GM12878 (cell line): ENCODE data around the gene MAD2L1BP. TPM values are rescaled to one million over a fixed set of nuclear protein-coding genes. Genes with fewer than 3 reads are reported as not detected.
A peak's percentile ranks its signal among the peaks of the same experiment; 100 is the strongest.

Experiments used
- ATAC-seq: fragments of 200-7000 bp; cut with Tn5 transposase; 3 replicates; pipeline ENCODE4 v1.9.1; 2020; ENCODE audit warnings: mild to moderate bottlenecking, moderate library complexity
- BruUV-seq: library from RNA; stranded (reverse); fragments of 400-500 nt; replicated peaks from 2 replicates; lab custom pipeline; 2021; lab: Mats Ljungman, UMichigan
- CTCF ChIA-PET: fragments of 300-600 bp; sonication (Branson Sonifier 250); formaldehyde crosslinking; extraction: SDS; loops from one replicate; lab custom pipeline; 2021; ENCODE audit warnings: inconsistent platforms; lab: Yijun Ruan, JAX
- POLR2A ChIA-PET: fragments of 350-600 bp; formaldehyde crosslinking; extraction: SDS; loops from one replicate; lab custom pipeline; 2021; ENCODE audit warnings: inconsistent platforms; lab: Charles Lee
- RAD21 ChIA-PET: fragments of 300-600 bp; sonication (Branson Sonifier 250); formaldehyde crosslinking; loops from one replicate; lab custom pipeline; 2023; ENCODE audit warnings: antibody characterized with exemption; ENCODE audit not compliant: unreplicated experiment; lab: Charles Lee
- SMC1A ChIA-PET: fragments of 300-600 bp; sonication (Branson Sonifier 250); formaldehyde crosslinking; loops from one replicate; lab custom pipeline; 2023; ENCODE audit not compliant: unreplicated experiment, uncharacterized antibody; lab: Charles Lee
- DNase-seq: peaks from one replicate; pipeline ENCODE4 v3.0.0-alpha.2; 2011; ENCODE audit warnings: low read depth, low spot score
- FAIRE-seq: peaks from 3 replicates; lab custom pipeline; 2011; peaks lifted over from hg19 to GRCh38; lab: Jason Lieb, UNC
- H2AFZ ChIP-seq: 2 replicates; pipeline ENCODE4 v1.6.0; 2011; ENCODE audit warnings: low read depth, low read length, control low read depth; ENCODE audit not compliant: control insufficient read depth
- H3K27ac ChIP-seq: 2 replicates; pipeline ENCODE4 v1.5.1; 2011; ENCODE audit warnings: control low read depth; ENCODE audit not compliant: control insufficient read depth, insufficient read depth
- H3K27me3 ChIP-seq, 2 experiments: replicated peaks in 1 of 2; 2 replicates each; pipeline versions ENCODE4 v1.6.0 to v1.6.1; 2011; ENCODE audit warnings: low read length in 1 of 2; ENCODE audit not compliant: control insufficient read depth in 2 of 2, insufficient read depth in 2 of 2
- H3K36me3 ChIP-seq, 2 experiments: 2 replicates each; pipeline ENCODE4 v1.5.1; 2011; ENCODE audit warnings: low read length in 1 of 2; ENCODE audit not compliant: control insufficient read depth in 2 of 2, insufficient read depth in 2 of 2
- H3K4me1 ChIP-seq: 2 replicates; pipeline ENCODE4 v1.6.1; 2011; ENCODE audit warnings: mild to moderate bottlenecking, low read length, moderate library complexity, mixed read lengths; ENCODE audit not compliant: control insufficient read depth, insufficient read depth
- H3K4me2 ChIP-seq: 2 replicates; pipeline ENCODE4 v1.6.0; 2011; ENCODE audit warnings: control low read depth; ENCODE audit not compliant: control insufficient read depth, insufficient read depth
- H3K4me3 ChIP-seq: fragments of 200-600 bp; sonication (generic); 2 replicates; pipeline ENCODE4 v1.5.1; 2016
- H3K79me2 ChIP-seq: 2 replicates; pipeline ENCODE4 v1.6.0; 2011; ENCODE audit warnings: low read length; ENCODE audit not compliant: control insufficient read depth, insufficient read depth
- H3K9ac ChIP-seq: 2 replicates; pipeline ENCODE4 v1.8.0; 2011; ENCODE audit warnings: low read length, control low read depth, mixed read lengths; ENCODE audit not compliant: control insufficient read depth, insufficient read depth
- H3K9me3 ChIP-seq: replicated peaks from 3 replicates; pipeline ENCODE4 v1.5.1; 2011; ENCODE audit warnings: mild to moderate bottlenecking, low read length; ENCODE audit not compliant: control insufficient read depth, insufficient read depth
- H4K20me1 ChIP-seq: 2 replicates; pipeline ENCODE4 v1.6.0; 2011; ENCODE audit not compliant: control insufficient read depth, insufficient read depth
- MTA2 ChIP-seq: fragments of 450-650 bp; IDR thresholded peaks from 2 replicates; pipeline ENCODE4 v1.6.1; 2016; ENCODE audit warnings: low read depth, mild to moderate bottlenecking, moderate library complexity
- POLR2A ChIP-seq: IDR thresholded peaks from 2 replicates; pipeline ENCODE4 v1.6.1; 2011; ENCODE audit warnings: low read depth, mild to moderate bottlenecking, low read length
- POLR2AphosphoS2 ChIP-seq: IDR thresholded peaks from 2 replicates; pipeline ENCODE4 v1.6.1; 2011; ENCODE audit warnings: low read depth, mild to moderate bottlenecking, low read length, improper control_type of control experiment, moderate library complexity
- WGBS: methylation state at CpG from one replicate; pipeline ENCODE4 v1.1.6; 2016; ENCODE audit warnings: low lambda C conversion rate; ENCODE audit not compliant: insufficient replicate concordance, insufficient coverage; ENCODE audit errors: missing lambda C conversion rate; 5-methylcytosine and 5-hydroxymethylcytosine counted together
- in situ Hi-C: fragments of 300-500 bp; cut with MboI; formaldehyde crosslinking; loops from 9 replicates; pipeline ENCODE4 v1.14.3; 2018; ENCODE audit warnings: mixed read lengths
- intact Hi-C: fragments of 100-400 bp; cut with micrococcal nuclease; formaldehyde crosslinking; loops from one replicate; pipeline ENCODE4 v1.14.2; 2022; ENCODE audit not compliant: unreplicated experiment
- polyA plus RNA-seq, 11 experiments: library from polyadenylated mRNA; depleted of rRNA in 4 of 11; unstranded in 6 of 11; stranded (reverse) in 5 of 11; fragments of >200 nt; fragmentation: Nextera tagmentation in 4 of 11; fragmentation: Illumina TruSeq in 1 of 11; extraction: Ambion mirVana in 4 of 11; extraction: Trizol in 1 of 11; gene quantifications; 1 replicate in 1 of 11; 2 replicates in 10 of 11; pipeline versions ENCODE4 v1.2.1 to v1.2.3, GENCODE V29; 2011 to 2016; ENCODE audit warnings: inconsistent platforms in 2 of 11, missing spikeins in 2 of 11, low read depth in 1 of 11
- total RNA-seq, 4 experiments: library from RNA; depleted of rRNA in 3 of 4; stranded (reverse); fragments of >200 nt in 3 of 4; fragmentation: Illumina TruSeq in 1 of 4; extraction: Trizol in 1 of 4; gene quantifications; 2 replicates each; pipeline versions ENCODE4 v1.2.1 to v1.2.3, GENCODE V29; 2013 to 2021
- TF ChIP-seq, protein P1 (sequence below): IDR thresholded peaks from 2 replicates; pipeline ENCODE4 v1.6.1; 2011; ENCODE audit warnings: low read depth, mild to moderate bottlenecking, low read length, moderate library complexity, borderline replicate concordance; ENCODE audit errors: extremely low read depth
- TF ChIP-seq, protein P2 (sequence below): IDR thresholded peaks from 2 replicates; pipeline ENCODE4 v1.6.1; 2012; ENCODE audit warnings: low read depth, low read length, improper control_type of control experiment

Gene MAD2L1BP
- total and polyA plus RNA-seq, 10 of the 15 experiments (the other 5 are each of a cell fraction or from before 2014, with no cell fraction given) = 39.2 to 155 (median 60.3) TPM

DNA sequence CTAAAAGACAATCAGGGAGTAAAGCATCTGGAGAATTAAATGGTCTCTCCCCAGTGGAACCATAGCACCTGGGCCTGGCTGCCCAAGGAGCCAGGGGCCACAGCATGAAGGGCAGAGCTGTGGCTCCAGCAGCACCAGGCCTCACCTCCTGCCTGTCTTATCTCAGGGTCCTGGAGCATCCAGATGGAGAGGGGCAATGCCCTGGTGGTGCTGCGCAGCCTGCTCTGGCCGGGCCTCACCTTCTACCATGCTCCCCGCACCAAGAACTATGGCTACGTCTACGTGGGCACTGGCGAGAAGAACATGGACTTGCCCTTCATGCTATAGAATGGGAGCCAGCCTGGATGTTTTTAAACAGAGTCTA lies 35.0 kb downstream of the MAD2L1BP start (continued):
- TF ChIP-seq, protein P1, sequence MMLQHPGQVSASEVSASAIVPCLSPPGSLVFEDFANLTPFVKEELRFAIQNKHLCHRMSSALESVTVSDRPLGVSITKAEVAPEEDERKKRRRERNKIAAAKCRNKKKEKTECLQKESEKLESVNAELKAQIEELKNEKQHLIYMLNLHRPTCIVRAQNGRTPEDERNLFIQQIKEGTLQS = no peak
- TF ChIP-seq MTA2 (no peak), POLR2AphosphoS2 (no peak)

GRCh38 chr6:43671011-43671800 lies 35.6 kb downstream of the MAD2L1BP start:
- Histone ChIP-seq H3K4me3 (no peak overlapping the region), H3K9me3 (no peaks in the 10 kb centered on the region), H3K9ac (no peak overlapping the region), H3K4me2 (no peak overlapping the region), H3K79me2 (no peaks in the 10 kb centered on the region), H4K20me1 (no peaks in the 10 kb centered on the region), H3K27ac (no peak overlapping the region), H3K36me3 (peaks cover 12 to 36% of the 10 kb centered on the region in 2 experiments), H2AFZ (no peak overlapping the region), H3K27me3 (no peaks in the 10 kb centered on the region), H3K4me1 (peaks cover 34% of the 10 kb centered on the region)
- CTCF ChIA-PET = interaction anchor here (1.0 to 7.6 kb wide), 7 partner anchors 54 to 408 kb away, joined by 3 to 50 read pairs (median 3); no protein-coding TSS in a partner anchor
- RAD21 ChIA-PET = interaction anchor here (1.9 to 7.8 kb wide), 2 partner anchors 99 to 409 kb away, joined by 5 to 79 read pairs; partner anchors contain the start of gene VEGFA
- no peak for ATAC-seq
- in situ Hi-C loops = no loop called here
- intact Hi-C loops = no loop called here
- no peak for DNase-seq
- SMC1A ChIA-PET = no interaction called here
- FAIRE-seq = no peak
- POLR2A ChIA-PET = interaction anchor here (0.5 to 1.5 kb wide), 3 partner anchors 24 to 146 kb away, joined by 3 to 5 read pairs (median 3); no protein-coding TSS in a partner anchor
- BruUV-seq = no TSS peak
- WGBS = 96% methylated on average over 8 of the region's 8 CpGs
- TF ChIP-seq POLR2A = peak; percentile 4; the same call in 1 of the 2 replicates
- TF ChIP-seq, protein P2, sequence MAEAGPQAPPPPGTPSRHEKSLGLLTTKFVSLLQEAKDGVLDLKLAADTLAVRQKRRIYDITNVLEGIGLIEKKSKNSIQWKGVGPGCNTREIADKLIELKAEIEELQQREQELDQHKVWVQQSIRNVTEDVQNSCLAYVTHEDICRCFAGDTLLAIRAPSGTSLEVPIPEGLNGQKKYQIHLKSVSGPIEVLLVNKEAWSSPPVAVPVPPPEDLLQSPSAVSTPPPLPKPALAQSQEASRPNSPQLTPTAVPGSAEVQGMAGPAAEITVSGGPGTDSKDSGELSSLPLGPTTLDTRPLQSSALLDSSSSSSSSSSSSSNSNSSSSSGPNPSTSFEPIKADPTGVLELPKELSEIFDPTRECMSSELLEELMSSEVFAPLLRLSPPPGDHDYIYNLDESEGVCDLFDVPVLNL = no peak
